GM18519 (cell line): ENCODE data around the gene SUPT3H.
"Not testable (repeated sequence)": the region's sequence is repeated elsewhere in the genome, so short reads cannot be mapped to it uniquely, and the experiment has no call there.

Experiments used
- ATAC-seq: cut with Tn5 transposase; IDR thresholded peaks from one replicate; pipeline ENCODE4 v1.9.1; 2021; ENCODE audit warnings: mild to moderate bottlenecking, moderate library complexity; ENCODE audit not compliant: unreplicated experiment, low FRiP score

Gene SUPT3H

DNA sequence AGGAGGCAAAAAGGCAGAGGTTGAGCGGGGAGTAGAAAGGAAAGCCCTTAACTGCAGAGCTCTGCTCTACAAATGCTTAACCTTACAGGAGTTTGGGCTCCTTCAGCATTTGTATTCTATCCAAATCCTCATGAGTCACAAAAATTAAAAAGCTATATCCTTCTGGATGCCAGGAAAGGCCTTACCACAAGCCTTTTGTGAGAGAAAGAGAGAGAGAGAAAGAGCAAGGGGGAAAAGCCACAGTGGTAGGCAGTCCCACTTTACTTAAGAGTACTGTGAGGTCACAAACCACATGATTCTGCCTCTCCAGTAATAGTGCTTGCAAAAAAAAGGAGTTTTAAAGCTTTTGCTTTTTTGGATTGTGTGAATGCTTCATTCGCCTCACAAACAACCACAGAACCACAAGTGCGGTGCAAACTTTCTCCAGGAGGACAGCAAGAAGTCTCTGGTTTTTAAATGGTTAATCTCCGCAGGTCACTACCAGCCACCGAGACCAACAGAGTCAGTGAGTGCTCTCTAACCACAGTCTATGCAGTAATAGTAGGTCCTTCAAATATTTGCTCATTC is 49.7 kb downstream of the SUPT3H start, which contains the start of gene RUNX2:
Gene RUNX2, plus strand, starts transcription at position 375 of the 567 bp plus-strand sequence. CDS start 397 bp downstream, outside the sequence.
- ATAC-seq: no peak

DNA sequence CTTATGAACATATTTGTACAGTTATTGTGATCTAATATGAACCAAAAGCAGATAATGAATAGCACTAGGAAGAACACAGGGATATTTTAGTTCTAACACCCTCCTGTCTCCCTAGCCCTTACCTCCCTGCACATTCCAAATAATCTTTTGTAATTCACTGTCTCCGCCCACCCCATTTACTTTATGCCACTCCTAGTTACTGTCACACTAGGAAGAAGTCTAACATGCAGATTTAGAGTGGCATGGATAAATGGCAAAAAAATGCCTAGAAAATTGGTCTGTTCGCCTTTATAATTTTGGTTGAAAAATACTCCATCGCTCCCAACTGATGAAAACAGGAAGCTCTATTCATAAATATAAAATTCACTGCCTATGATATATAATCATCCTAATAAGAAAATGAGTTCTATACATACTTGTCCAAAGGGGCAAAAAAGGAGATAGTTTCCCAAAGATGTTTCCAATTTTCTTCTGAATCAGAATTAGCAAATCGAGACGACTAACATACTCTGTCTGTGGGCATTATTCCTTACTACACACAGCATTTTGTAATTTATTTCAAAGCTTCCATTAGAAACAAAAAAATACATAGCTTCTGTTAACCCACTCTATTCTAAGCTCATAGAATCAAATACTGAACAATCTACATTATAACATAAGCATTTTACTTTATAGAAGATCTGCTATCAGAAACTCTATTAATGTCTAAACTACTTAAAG is 50.9 kb downstream of the SUPT3H start:
- no peak for ATAC-seq

DNA sequence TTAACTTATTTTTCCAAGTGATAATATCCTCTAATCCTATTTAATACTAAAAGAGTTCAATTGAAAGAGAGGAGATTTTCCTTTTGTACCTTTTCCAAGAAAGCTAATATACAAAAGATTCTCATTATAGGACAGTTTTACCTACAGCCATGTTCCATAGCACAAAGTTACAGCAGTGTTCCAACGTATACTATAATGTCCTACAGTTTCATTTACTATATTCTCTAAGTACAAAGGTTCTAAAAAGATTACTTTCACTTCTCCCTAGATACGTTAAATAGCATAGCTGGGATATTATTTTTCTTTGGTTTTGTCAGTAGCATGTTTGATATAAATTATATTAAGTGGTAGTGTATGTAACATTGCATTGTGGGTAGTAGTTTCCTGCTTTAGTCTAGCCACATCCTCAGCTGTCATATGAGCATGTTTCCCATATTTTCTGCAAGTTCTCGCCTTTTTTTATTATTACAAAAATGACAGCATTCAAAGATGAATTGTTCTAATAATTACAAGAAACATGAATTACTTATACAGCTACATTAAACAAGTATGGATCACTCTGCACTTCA is 54.0 kb downstream of the SUPT3H start:
- no peak for ATAC-seq

DNA sequence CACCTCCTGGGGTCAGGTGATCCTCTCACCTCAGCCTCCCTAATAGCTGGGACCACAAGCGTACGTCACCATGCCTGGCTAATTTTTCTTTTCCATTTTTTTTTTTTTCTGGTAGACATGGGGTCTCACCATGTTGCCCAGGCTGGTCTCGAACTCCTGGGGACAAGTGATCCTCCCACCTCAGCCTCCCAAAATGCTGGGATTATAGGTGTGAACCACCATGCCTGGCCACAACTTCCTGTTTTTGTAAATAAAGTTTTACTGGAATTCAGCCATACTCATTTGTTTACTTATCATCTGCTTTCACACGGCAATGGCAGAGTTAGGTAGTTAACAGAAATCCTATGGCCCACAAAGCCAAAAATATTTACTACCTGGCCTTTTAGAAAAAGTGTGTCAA is 57.4 kb downstream of the SUPT3H start:
- no peak for ATAC-seq

DNA sequence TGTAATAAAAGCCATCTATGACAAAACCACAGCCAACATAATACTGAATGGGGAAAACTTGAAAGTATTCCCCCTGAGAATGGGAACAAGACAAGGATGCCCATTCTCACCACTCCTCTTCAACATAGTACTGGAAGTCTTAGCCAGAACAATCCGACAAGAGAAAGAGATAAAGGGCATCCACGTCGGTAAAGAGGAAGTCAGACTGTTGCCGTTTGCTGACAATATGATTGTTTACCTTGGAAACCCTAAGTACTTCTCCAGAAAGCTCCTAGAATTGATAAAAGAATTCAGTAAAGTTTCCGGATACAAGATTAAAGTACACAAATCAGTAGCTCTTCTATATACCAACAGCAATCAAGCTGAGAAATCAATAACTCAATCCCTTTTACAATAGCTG is 63.6 kb downstream of the SUPT3H start:
- ATAC-seq: no peak

DNA sequence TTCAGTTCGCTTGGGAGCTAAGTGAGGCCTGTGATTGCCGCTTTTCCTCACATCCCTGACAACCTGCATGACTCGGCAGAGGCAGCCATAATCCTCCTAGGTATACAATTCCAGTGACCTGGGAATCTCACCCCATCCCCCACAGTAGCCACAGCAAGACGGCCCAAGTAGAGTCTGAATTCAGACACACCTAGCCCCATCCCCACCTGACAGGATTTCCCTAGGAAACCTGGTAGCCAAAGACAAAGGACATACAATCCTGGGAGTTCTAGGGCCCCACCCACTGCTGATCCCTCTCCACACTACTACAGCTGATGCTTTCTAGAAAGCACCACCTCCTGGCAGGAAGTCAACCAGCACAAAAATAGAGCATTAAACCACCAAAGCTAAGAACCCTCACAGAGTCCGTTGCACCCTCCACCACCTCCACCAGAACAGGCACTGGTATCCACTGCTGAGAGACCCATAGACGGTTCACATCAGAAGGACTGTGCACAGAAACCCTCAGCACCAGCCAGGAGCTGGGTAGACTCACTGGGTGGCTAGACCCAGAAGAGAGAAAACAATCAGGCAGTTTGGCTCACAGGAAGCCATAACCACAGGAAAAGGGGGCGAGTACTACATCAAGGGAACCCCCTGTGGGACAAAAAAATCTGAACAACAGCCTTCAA is 67.5 kb downstream of the SUPT3H start:
- ATAC-seq: no peak

DNA sequence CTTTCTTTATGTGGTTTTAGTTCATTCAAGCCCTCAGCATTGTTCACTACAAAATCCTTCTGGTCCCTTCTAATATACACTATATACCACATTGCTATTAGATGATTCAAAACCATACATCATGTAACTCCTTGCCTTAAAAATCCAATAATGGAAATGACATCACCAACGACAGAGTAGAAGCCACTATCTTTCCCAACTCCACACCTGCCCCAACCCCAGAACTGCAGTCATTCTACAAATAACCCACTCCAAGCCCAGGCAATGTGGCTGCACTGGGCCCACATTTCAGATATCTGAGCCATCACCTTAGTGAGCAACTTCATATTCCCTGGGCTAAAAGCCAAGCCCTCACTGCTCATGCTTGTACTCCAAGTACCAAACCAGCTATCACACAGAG is 72.2 kb downstream of the SUPT3H start:
- no peak for ATAC-seq

DNA sequence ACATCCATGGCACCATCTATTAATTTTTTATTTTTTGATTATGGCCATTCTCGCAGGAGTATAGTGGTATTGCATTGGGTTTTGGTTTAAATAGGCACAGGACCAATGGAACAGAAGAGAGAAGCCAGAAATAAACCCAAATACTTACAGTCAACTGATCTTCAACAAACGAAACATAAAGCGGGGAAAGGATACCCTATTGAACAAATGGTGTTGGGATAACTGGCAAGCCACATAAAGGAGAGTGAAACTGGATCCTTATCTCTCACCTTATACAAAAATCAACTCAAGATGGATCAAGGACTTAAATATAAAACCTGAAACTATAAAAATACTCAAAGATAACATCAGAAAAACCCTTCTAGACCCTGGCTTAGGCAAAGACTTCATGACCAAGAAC is 74.9 kb downstream of the SUPT3H start:
- no peak for ATAC-seq

DNA sequence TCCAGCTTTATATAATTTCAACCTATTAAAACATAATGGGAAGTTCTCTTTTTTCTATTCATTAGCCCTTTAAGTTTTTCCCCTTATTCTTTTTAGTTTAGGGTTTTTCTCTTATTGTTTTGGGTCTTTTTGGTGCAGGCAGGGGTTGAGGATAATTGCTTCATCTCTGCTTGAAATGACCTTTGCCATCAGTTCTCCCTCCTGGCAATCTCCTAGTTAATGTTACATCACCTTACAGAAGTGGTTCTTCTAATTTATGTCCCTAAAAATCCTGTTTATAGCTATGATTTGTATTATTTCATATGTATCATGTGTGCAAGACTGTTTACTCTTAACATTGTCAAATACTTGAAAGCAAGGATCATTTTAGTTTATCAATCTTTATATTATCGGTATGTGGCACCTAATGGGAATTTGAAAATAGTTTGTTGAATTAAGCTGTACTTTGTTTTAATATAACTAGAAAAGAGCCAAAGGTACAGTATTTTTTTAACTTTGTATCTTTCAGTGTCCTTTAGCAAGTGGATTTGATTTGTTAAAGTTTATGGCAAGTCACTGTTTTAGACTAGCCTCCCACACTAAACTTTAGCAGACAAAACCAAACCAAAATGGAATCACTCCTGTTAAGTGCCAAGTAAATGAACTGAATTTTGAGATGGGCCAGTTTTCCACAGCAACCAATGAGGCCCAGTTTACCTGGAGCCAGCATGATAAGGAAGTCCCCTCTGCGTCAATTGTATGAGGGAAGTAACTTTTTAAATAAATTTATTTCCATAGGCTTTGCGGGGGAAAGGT is 76.2 kb downstream of the SUPT3H start:
- ATAC-seq: no peak

DNA sequence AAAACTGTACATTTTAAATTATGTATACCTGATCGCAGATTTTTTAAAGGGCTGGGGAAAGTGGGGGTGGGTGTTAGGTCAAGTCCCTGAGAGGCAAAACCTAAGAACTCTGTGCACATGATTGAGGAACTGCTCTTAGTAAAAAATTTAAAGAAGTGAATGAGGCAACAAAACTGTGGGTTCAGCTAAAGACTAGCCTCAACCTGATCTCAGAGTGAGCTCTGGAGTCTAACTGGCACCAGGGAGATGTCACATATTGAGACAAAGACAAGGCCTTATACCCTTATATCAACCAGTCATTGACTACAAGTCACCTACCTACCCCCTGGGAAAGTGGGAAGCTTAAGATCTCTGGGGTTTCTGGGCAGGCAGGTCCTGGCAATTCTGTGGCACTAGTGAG is 77.0 kb downstream of the SUPT3H start:
- ATAC-seq: no peak

DNA sequence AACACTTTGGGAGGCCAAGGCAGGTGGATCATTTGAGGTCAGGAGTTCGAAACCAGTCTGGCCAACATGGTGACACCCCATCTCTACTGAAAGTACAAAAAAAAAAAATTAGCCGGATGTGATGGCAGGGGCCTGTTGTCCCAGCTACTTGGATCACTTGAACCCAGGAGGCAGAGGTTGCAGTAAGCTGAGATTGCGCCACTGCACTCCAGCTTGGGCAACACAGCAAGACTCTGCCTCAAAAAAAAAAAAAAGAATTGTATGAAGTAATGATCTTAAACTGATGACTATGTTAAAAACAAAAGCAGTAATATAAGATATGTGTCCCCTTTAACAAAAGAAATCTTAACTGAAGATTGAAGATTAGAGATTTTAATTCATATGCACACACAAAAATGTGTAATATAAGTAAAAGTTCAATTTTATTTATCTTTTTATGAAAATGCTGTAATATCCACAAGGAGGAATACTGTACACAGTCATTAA is 78.6 kb downstream of the SUPT3H start:
- ATAC-seq: no peak

DNA sequence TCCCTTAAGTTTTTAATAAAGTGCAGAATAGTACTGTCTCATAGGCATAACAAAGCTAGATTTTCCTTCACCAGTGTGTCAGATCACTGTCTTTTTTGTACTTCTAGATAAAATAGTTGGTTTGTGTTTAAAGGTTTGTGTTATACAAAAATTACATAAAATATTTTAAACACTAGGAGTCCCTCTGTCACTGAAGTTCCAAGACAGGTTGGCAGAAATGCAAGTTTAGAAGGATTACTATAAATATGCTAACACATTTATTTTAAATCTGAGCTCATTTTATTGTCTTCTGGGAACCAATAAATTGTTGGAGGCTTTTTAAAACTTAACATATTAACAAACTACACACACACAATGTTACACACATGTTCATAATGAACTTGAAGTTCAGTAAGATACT is 80.4 kb downstream of the SUPT3H start:
- ATAC-seq: no peak

DNA sequence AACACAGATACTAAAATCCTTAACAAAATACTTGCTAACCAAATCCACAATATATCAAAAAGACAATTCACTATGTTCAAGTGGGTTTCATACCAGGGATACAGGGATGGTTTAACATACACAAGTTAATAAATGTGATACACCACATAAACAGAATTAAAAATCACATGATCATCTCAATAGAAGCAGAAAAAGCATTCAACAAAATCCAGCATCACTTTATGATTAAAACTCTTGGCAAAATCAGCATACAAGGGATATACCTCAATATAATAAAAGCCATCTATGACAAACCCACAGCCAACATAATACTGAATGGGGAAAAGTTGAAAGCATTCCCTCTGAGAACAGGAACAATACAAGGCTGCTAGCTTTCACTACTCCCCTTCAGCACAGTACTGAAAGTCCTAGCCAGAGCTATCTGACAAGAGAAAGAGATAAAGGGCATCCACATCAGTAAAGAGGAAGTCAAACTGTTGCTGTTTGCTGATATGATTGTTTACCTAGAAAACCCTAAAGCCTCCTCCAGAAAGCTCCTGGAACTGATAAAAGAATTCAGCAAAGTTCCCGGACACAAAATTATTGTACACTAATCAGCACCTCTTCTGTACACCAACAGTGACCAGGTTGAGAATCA is 83.6 kb downstream of the SUPT3H start:
- ATAC-seq: not testable (repeated sequence)

DNA sequence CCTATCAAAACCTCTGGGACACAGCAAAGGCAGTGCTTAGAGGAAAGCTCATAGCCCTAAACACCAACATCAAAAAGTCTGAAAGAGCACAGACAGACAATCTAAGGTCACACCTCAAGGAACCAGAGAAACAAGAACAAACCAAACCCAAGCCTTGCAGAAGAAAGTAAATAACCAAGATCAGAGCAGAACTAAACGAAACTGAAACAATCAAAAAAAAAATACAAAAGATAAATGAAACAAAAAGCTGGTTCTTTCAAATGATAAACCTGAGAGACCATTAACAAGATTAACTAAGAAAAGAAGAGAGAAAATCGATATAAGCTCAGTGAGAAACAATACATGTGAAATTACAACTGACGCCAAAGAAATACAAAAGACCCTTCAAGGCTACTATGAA is 84.4 kb downstream of the SUPT3H start:
- no peak for ATAC-seq

DNA sequence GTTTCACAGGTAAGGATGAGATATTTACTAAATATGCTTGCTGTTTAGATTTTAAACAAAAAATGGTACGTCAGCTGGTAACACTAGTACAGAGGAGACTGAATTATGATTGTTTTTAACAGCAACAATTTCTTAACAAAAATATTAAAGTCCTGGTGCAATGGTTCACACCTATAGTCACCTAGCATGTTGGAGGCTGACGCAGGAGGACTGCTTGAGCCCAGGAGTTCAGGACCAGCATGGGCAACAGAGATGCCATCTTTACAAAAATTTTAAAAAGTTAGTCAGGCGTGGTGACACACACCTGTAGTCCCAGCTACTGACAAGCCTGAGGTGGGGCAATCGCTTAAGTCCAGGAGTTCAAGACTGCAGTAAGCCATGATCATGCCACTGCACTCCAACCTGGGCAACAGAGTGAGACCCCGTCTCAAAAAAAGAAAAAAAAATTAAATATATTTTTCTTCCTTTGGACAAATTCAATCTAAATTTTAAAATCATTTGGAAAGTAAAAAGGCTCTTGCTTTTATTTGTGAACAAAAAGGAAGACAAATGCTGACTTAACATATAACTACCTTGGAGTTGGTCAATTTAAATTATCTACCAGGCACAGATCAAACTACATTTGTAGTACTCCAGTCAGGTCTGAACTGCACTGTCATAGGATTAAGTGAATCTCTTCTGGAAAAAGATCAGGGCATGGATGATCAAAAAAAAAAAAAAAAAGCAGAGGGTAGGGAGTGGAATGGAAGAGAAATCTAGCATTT is 87.8 kb downstream of the SUPT3H start:
- no peak for ATAC-seq

DNA sequence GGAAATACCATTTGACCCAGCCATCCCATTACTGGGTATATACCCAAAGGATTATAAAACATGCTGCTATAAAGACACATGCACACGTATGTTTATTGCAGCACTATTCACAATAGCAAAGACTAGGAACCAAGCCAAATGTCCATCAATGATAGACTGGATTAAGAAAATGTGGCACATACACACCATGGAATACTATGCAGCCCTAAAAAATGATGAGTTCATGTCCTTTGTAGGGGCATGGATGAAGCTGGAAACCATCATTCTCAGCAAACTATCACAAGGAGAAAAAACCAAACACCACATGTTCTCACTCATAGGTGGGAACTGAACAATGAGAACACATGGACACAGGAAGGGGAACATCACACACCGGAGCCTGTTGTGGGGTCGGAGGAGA is 91.0 kb downstream of the SUPT3H start:
- not testable (repeated sequence) for ATAC-seq

DNA sequence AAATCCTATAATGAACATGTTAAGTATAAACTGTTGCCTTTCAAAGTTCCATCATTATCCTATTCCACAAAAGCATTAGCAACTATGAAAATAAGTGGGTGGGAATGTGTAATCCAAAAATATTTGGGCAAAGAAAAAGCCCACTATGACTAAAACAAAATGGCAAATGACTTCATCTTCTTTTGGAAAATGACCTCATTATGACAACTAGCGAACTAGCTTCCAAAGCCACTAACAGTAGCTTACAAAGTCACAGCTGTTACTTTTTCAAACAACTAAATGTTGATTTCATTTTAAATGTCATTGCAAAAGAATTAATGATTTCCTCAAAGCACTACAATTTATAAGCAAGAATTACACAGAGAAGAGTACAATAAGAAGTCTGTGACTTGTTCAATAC is 99.4 kb downstream of the SUPT3H start:
- ATAC-seq: no peak

DNA sequence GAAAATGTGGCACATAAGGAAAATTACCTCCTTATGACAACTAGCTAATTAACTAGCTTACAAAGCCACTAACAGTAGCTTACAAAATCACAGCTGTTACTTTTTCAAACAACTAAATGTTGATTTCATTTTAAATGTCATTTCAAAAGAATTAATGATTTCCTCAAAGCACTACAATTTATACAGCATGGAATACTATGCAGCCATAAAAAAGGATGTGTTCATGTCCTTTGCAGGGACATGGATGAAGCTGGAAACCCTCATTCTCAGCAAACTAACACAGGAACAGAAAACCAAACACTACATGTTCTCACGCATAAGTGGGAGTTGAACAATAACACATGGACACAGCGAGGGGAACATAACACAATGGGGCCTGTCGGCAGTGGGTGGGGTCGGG is 100.0 kb downstream of the SUPT3H start:
- ATAC-seq: not testable (repeated sequence)

DNA sequence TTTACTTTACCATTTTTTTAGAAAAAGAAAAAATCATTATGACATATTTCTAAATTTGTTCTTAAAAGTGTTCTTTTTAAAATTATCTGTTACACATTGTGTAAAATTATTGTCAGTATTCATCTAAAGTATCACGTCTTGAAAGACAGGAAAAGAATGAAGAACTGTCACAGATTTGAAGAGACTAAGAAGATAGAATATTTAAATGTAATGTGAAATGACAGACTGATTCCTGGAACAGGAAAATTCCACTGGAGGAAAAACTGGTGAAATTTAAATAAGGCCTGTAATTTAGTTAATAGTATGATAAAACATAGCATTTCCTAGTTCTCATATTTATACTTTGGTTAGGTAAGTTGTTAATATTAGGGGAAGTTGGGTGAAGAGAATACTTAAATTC is 102.4 kb downstream of the SUPT3H start:
- ATAC-seq: no peak
